Measurements from ENCODE around the gene EXD3. TPM values are rescaled to one million over a fixed set of nuclear protein-coding genes. Genes with fewer than 3 reads are reported as not detected.

The EXD3 gene
- total and polyA plus RNA-seq, 9 of the 15 experiments (the other 6 are each of a cell fraction or from before 2014, with no cell fraction given): 0.29 to 12.5 (median 3.9) TPM

DNA sequence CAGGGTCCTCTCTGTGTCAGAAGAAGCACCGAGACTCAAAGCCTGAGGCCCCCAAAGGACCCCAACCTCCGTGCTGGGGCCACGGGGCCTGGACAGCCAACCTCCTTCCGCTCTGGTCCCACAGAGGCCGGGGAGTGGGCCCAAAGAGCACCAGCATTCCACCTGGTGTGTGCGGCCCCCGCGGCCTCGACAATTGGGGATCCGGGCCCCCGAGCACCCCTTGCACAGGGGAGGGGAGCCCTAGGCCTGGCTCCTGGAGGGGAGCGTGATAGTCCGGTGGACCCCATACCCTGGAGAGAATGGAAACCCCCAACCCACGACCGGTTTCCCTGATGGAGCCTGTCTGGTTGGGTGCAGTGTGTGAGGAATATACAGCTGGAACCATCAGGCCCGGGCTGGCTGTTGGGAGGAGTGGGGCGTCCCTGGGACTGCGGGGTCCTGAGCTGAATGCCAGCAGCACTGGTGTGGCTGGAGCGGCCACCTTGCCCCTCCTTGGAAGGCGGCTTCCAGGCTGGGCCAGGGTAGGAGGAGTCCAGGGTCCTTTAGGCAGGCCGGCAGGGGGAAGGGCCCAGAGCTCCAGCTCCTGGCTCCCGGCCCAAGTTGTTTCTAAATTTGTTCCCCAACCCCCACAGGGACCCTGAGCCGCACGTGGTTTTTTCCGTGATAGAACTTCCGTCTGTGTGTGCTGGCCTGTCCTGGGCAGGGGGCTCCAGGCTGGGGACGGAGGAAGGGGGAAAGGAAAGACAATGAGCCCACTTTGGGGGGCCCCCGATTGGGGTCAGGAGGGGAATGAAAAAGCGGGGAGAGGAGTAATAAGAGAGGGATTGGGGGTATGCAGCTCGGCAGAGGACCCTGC, 146.3 kb downstream of the EXD3 start:
- Histone ChIP-seq H3K4me2 (ENCODE audit: insufficient read depth, low read length) (peak overlapping the region; percentile 82), H3K27me3 (ENCODE audit: control insufficient read depth in 2 of 2, insufficient read depth in 2 of 2, low read length in 2 of 2) (no peaks in the 10 kb centered on the region), H3K4me1 (replicated peaks in 1 of 2; ENCODE audit: control insufficient read depth in 2 of 2, insufficient read depth in 2 of 2, low read length in 2 of 2) (peaks cover 17 to 97% of the 10 kb centered on the region in 2 experiments), H3K79me2 (ENCODE audit: control insufficient read depth, insufficient read depth, low read length) (peaks cover 37% of the 10 kb centered on the region), H3K9me1 (ENCODE audit: control insufficient read depth, insufficient read depth, low read length) (no peaks in the 10 kb centered on the region), H3K36me3 (ENCODE audit: control insufficient read depth, insufficient read depth, low read length) (peaks cover 51% of the 10 kb centered on the region; the same call in 1 of the 3 replicates), H3K4me3 (peak overlapping the region; percentile 88), H3K9me3 (replicated peaks; ENCODE audit: control insufficient read depth, insufficient read depth, low read depth, low read length) (no peaks in the 10 kb centered on the region), H4K20me1 (replicated peaks; ENCODE audit: control insufficient read depth, insufficient read depth, low read length) (no peaks in the 10 kb centered on the region), H3K9ac (ENCODE audit: insufficient read depth in 1 of 2, low read depth in 2 of 2, low read length in 2 of 2) (peak overlapping the region; percentile 91 to 92), H3K27ac (ENCODE audit: extremely low read depth, low read depth, low read length) (peak overlapping the region; percentile 98), H2AFZ (ENCODE audit: low read depth, low read length) (peak overlapping the region; percentile 88)
- in situ Hi-C loops (cut with MboI): no loop called here
- intact Hi-C loops (cut with micrococcal nuclease): loop anchor here (1.0 to 2.0 kb wide), 2 partner anchors 22 to 35 kb away; partner anchors contain the start of genes NELFB and TUBB4B
- DNase-seq (ENCODE audit: extremely low read depth in 1 of 4, low spot score in 3 of 4) (peak; percentile 77 to 93 (median 84)), FAIRE-seq (peak; percentile 95), ATAC-seq (peak; percentile 73)
- WGBS (ENCODE audit: insufficient coverage, low coverage, missing lambda C conversion rate): 15% methylated on average over 19 of the region's 30 CpGs
- CTCF ChIA-PET (ENCODE audit: low intra/inter-chr PET ratio): interaction anchor here (1.0 to 2.3 kb wide), 2 partner anchors 18 to 168 kb away, joined by 4 to 8 read pairs; no protein-coding TSS in a partner anchor
- POLR2A ChIA-PET: interaction anchor here (0.5 to 2.6 kb wide), 15 partner anchors 10 to 277 kb away, joined by 3 to 23 read pairs (median 3); partner anchors contain the start of genes LRRC26, MRPL41, NELFB and TUBB4B
- TSS peak; percentile 81 for BruUV-seq (replicated peaks)
- TF ChIP-seq POLR2G (IDR thresholded peaks at IDR 0.05; ENCODE audit: low read depth, low read length) (peak; percentile 41; the same call in 1 of the 2 replicates), CBFA2T2 (conservative IDR thresholded peaks at IDR 0.05) (peak; percentile 12; the same call in 1 of the 2 replicates), NFIC (IDR thresholded peaks at IDR 0.05) (peak; percentile 95), POLR2AphosphoS5 (IDR thresholded peaks at IDR 0.05; ENCODE audit: control insufficient read depth, insufficient read depth, low read depth, low read length) (peak; percentile 61; the same call in 1 of the 2 replicates), SMARCE1 (IDR thresholded peaks at IDR 0.05) (no peak), KLF16 (IDR thresholded peaks at IDR 0.05) (no peak), SOX6 (IDR thresholded peaks at IDR 0.05) (0 out of 2 replicates have a peak, but pooled peaks have one; percentile 13), NELFE (IDR thresholded peaks at IDR 0.05; ENCODE audit: insufficient read depth, insufficient read length) (no peak), ZNF274 (IDR thresholded peaks at IDR 0.05; ENCODE audit: borderline replicate concordance, low read depth, low read length) (no peak), FIP1L1 (IDR thresholded peaks at IDR 0.05; ENCODE audit: low read depth, low read length, poor library complexity, severe bottlenecking) (no peak), ELF2 (CRISPR knock-in tag; IDR thresholded peaks at IDR 0.05) (peak; percentile 33; the same call in 1 of the 2 replicates), ETV1 (tag; conservative IDR thresholded peaks at IDR 0.05; ENCODE audit: low read depth) (0 out of 2 replicates have a peak, but pooled peaks have one; percentile 31)
- TF ChIP-seq, protein P1, sequence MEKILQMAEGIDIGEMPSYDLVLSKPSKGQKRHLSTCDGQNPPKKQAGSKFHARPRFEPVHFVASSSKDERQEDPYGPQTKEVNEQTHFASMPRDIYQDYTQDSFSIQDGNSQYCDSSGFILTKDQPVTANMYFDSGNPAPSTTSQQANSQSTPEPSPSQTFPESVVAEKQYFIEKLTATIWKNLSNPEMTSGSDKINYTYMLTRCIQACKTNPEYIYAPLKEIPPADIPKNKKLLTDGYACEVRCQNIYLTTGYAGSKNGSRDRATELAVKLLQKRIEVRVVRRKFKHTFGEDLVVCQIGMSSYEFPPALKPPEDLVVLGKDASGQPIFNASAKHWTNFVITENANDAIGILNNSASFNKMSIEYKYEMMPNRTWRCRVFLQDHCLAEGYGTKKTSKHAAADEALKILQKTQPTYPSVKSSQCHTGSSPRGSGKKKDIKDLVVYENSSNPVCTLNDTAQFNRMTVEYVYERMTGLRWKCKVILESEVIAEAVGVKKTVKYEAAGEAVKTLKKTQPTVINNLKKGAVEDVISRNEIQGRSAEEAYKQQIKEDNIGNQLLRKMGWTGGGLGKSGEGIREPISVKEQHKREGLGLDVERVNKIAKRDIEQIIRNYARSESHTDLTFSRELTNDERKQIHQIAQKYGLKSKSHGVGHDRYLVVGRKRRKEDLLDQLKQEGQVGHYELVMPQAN (IDR thresholded peaks at IDR 0.05; ENCODE audit: borderline replicate concordance): peak; percentile 85; the same call in 1 of the 2 replicates
- TF ChIP-seq, protein P2, sequence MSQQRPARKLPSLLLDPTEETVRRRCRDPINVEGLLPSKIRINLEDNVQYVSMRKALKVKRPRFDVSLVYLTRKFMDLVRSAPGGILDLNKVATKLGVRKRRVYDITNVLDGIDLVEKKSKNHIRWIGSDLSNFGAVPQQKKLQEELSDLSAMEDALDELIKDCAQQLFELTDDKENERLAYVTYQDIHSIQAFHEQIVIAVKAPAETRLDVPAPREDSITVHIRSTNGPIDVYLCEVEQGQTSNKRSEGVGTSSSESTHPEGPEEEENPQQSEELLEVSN (IDR thresholded peaks at IDR 0.05; ENCODE audit: borderline replicate concordance in 1 of 2, extremely low read depth in 1 of 2, insufficient read depth in 1 of 2, insufficient read length in 1 of 2, low read depth in 1 of 2, low read length in 1 of 2, poor library complexity in 1 of 2, severe bottlenecking in 1 of 2): peak in 1 of 2 experiments; percentile 27
- TF ChIP-seq, protein P3, sequence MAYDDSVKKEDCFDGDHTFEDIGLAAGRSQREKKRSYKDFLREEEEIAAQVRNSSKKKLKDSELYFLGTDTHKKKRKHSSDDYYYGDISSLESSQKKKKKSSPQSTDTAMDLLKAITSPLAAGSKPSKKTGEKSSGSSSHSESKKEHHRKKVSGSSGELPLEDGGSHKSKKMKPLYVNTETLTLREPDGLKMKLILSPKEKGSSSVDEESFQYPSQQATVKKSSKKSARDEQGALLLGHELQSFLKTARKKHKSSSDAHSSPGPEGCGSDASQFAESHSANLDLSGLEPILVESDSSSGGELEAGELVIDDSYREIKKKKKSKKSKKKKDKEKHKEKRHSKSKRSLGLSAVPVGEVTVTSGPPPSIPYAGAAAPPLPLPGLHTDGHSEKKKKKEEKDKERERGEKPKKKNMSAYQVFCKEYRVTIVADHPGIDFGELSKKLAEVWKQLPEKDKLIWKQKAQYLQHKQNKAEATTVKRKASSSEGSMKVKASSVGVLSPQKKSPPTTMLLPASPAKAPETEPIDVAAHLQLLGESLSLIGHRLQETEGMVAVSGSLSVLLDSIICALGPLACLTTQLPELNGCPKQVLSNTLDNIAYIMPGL (CRISPR knock-in tag; IDR thresholded peaks at IDR 0.05): no peak
